Central memory CD8-positive, alpha-beta T cell (primary cell): ENCODE results near the gene SPECC1L.

ENCODE experiments used
- ATAC-seq: fragments of 150-1000 bp; cut with Tn5 transposase; replicated peaks from 2 replicates; pipeline ENCODE4 v1.10.0; 2022; ENCODE audit warnings: mild to moderate bottlenecking, moderate FRiP score, moderate number of reproducible peaks; ENCODE audit not compliant: poor library complexity, severe bottlenecking; ENCODE audit errors: extremely low read depth
- DNase-seq, 2 donors: peaks; one replicate each; pipeline ENCODE4 v3.0.0; 2021; ENCODE audit warnings: low spot score in 2 of 2
- H3K27ac Mint-ChIP-seq: one replicate; pipeline ENCODE4 v1.8.0; 2022; ENCODE audit warnings: low read depth, mild to moderate bottlenecking, moderate library complexity, mixed read lengths
- H3K27me3 Mint-ChIP-seq: one replicate; pipeline ENCODE4 v1.8.0; 2022; ENCODE audit warnings: mixed read lengths
- H3K36me3 Mint-ChIP-seq: one replicate; pipeline ENCODE4 v1.8.0; 2022; ENCODE audit warnings: mild to moderate bottlenecking, moderate library complexity, mixed read lengths; ENCODE audit not compliant: insufficient read depth
- H3K4me1 Mint-ChIP-seq: one replicate; pipeline ENCODE4 v1.8.0; 2022; ENCODE audit warnings: mixed read lengths
- H3K4me3 Mint-ChIP-seq: one replicate; pipeline ENCODE4 v1.8.0; 2022; ENCODE audit warnings: mild to moderate bottlenecking, moderate library complexity, mixed read lengths
- H3K9me3 Mint-ChIP-seq: one replicate; pipeline ENCODE4 v1.8.0; 2022; ENCODE audit warnings: mixed read lengths

The SPECC1L gene

DNA sequence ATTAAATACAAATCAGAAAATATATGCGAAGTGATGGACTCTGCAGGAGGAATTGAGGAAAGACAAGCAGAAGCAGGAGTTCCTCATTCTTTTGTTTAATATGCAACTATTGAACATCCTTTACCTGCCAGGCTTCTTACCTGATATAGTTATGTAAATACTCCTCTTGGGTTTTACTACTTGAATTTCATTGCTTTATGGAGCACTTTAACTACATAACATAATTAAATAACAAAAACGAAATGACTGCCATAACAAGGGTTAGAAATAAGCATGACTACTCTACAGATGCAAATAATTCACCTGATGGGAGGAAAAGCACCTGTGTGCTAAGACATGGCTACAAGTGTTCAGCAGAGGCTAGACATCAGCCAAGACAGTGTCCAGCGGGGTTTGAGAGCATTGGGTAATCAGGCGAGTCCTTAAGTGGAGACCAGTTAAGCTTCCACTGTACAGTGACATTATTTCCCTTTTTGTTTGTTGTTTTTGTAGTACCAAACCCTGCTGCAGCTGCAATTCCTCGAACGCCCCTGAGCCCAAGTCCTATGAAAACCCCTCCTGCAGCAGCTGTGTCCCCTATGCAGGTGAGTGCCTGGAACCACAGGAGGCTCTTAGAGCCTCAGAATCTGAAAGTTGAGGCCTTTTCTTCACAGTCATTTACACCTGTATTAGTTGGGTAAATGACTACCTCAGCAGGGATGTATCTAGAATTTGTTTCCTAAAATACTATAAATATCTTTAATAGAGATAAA is 67.4 kb downstream of the SPECC1L start:
- ATAC-seq, result no peak
- no peaks in the 10 kb centered on the region for H3K9me3 Mint-ChIP-seq
- no peak for DNase-seq
- no peaks in the 10 kb centered on the region for H3K27me3 Mint-ChIP-seq
- peaks cover 14% of the 10 kb centered on the region for H3K4me1 Mint-ChIP-seq
- no peak overlapping the region for H3K4me3 Mint-ChIP-seq
- peaks cover 39% of the 10 kb centered on the region for H3K36me3 Mint-ChIP-seq
- no peak overlapping the region for H3K27ac Mint-ChIP-seq

DNA sequence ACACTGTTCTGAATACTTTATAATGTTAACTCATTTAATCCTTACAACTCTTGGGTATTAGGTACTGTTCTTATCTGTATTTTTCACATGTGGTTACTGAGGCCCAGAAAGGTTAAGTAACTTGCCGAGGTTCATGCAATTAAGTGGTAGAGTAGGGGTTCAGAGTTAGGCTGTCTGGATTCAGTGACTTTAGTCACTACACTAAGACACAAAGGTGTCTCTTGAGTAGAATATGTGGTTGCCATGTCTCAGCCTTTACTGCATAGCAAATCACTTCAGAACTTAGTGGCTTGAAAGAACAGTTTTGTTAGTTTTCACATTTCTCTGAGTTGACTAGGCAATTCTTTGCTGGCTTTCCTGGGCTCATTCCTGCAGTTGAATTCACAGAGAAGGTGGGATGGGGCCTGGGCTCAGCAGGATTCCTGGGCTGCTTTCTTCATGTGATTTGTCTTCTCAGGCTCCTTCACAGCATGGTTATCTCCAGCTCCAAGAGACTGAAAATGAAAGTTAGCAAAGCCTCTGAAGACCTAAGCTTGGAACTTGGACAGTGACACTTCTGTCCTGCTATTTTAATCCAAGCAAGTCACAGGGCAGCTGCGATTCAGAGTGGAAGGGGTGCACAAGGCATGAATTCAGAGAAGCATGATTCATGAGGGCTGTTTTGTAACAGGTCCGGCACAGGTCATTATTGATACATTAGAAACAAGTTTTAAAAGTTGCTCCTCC is 68.3 kb downstream of the SPECC1L start:
- Mint-ChIP-seq H3K4me1 (peaks cover 14% of the 10 kb centered on the region), H3K9me3 (no peaks in the 10 kb centered on the region), H3K27ac (no peak overlapping the region), H3K4me3 (no peak overlapping the region), H3K36me3 (peaks cover 44% of the 10 kb centered on the region), H3K27me3 (no peaks in the 10 kb centered on the region)
- no peak for DNase-seq
- ATAC-seq, result no peak

DNA sequence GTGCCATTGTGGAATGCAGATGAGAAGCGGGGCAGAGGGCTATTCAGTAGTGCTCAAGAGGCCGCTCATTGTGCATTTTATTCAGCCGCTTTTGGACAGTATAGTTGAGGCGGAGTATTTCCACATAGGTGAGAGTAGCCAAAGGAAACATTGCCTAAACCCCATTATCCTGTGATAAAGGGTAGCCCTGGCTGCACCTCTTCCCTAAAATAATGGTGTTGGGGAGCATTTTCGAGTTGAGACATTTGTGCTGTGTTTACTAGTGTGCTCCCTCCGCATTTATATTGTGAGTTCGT is 68.8 kb downstream of the SPECC1L start:
- DNase-seq, result no peak
- peaks cover 43% of the 10 kb centered on the region for H3K36me3 Mint-ChIP-seq
- H3K27ac Mint-ChIP-seq, result no peak overlapping the region

DNA sequence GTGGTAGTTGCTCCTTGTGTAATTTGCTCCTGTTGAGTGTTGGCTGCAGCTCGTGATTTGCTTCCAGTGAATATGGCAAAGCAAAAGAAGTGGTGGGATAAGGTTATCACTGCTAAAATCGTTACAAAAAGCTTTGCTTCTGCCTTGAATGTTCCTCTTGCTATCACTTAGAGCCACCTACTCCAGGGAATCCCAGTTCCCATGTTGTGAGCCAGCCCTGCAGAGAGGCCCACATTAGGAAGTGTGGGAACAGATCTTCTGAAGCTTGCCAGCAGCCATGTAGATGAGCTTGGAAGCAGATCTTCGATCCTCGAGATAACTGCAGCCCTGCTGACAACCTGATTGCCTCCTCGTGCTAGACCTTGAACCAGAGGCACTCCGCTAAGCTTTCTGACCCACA is 71.0 kb downstream of the SPECC1L start:
- H3K9me3 Mint-ChIP-seq, result no peaks in the 10 kb centered on the region
- no peaks in the 10 kb centered on the region for H3K27me3 Mint-ChIP-seq
- H3K27ac Mint-ChIP-seq, result no peak overlapping the region
- ATAC-seq (no peak), DNase-seq (no peak)
- H3K4me1 Mint-ChIP-seq, result peaks cover 6% of the 10 kb centered on the region
- H3K4me3 Mint-ChIP-seq, result no peak overlapping the region
- peaks cover 44% of the 10 kb centered on the region for H3K36me3 Mint-ChIP-seq

More for the DNA sequence above, 68.8 kb downstream of the SPECC1L start:
- no peak for ATAC-seq
- H3K4me1 Mint-ChIP-seq, result peaks cover 14% of the 10 kb centered on the region
- H3K4me3 Mint-ChIP-seq, result no peak overlapping the region
- no peaks in the 10 kb centered on the region for H3K9me3 Mint-ChIP-seq
- no peaks in the 10 kb centered on the region for H3K27me3 Mint-ChIP-seq

DNA sequence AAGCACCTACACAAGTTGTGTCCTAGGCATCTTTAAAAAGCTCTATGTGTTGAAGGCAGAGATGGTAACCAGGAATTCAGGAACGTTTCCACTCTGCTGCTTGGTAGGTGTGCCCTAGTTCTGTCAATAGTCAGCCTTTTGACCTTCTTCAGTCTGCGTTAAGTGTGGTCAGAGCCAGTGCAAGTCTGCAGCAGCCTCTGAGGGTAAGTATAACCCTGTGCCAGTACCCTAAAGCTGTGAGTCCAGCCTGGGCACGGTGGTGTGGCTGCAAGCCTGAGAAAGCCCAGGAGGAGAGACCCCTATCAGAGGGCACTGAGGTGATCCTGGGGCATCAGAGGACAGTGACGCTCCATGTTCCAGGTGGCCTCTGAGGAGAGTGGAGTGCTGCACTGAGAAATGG is 80.0 kb downstream of the SPECC1L start:
- Mint-ChIP-seq H3K27me3 (no peaks in the 10 kb centered on the region), H3K36me3 (peaks cover 48% of the 10 kb centered on the region), H3K4me3 (no peak overlapping the region), H3K4me1 (no peaks in the 10 kb centered on the region), H3K27ac (no peak overlapping the region), H3K9me3 (no peaks in the 10 kb centered on the region)
- DNase-seq (no peak), ATAC-seq (no peak)

DNA sequence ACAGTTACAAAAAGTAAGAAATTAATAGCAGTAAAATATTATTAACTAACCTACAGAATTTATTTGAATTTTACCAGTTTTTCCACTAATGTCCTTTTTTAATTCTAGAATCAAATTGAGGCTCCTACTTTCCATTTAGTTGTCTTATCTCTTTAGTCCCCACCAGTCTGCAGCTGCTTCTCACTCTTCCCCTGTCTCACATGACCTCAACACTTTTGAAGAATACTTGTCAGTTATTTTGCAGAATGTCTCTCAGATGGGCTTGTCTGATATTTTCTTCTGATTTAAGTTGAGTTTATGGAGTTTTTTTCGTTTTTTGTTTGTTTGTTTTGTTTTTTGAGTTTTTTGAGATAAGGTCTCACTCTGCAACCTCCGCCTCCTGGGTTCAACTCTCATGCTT is 82.5 kb downstream of the SPECC1L start:
- Mint-ChIP-seq H3K36me3 (peaks cover 36% of the 10 kb centered on the region), H3K4me1 (no peaks in the 10 kb centered on the region), H3K27ac (no peak overlapping the region), H3K9me3 (no peaks in the 10 kb centered on the region), H3K4me3 (no peak overlapping the region), H3K27me3 (no peaks in the 10 kb centered on the region)
- DNase-seq, result no peak
- no peak for ATAC-seq

DNA sequence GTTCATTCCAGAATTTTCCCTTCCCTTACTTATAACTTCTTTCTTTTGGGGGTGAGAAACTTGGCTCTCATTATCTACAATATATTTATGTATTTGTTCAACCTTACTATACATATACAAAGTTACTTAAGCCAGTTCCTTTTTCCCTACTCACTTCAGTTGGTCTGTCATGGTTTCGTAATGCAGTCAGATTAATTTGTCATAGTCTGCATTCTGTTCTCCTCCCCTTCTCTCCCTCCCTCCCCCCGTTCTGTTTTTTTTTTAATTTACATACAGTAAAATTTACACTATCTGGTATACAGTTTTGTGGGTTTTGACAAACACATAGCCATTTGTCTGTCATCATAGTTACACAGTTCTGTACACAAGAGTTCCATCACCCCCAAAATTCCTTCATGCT is 84.9 kb downstream of the SPECC1L start:
- Mint-ChIP-seq H3K36me3 (peaks cover 31% of the 10 kb centered on the region), H3K27ac (no peak overlapping the region), H3K4me1 (peaks cover 12% of the 10 kb centered on the region), H3K9me3 (no peaks in the 10 kb centered on the region), H3K4me3 (no peak overlapping the region), H3K27me3 (no peaks in the 10 kb centered on the region)
- ATAC-seq (no peak), DNase-seq (no peak)

DNA sequence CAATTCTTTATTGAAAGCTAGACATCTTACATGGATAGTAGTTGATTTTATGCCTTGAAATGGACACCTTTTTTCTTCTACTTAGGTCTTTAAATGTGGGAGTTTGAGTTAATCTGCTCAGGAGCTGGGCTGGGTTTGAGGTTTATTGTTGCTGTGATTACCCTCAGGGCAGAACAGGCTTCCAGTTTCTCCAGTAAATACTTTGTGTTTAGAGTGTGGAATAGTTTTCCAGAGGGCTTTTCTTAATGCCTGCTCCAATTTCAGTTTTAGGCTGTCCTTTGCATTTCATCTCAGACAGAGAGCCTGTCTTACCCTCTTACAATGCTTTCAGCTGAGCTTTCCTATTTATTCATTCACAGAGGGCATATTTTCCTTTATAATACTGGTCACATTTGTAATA is 86.9 kb downstream of the SPECC1L start:
- DNase-seq, result no peak
- H3K9me3 Mint-ChIP-seq, result no peaks in the 10 kb centered on the region
- H3K4me3 Mint-ChIP-seq, result no peak overlapping the region
- no peak for ATAC-seq
- no peaks in the 10 kb centered on the region for H3K27me3 Mint-ChIP-seq
- peaks cover 31% of the 10 kb centered on the region for H3K36me3 Mint-ChIP-seq
- no peak overlapping the region for H3K27ac Mint-ChIP-seq
- peaks cover 12% of the 10 kb centered on the region for H3K4me1 Mint-ChIP-seq

DNA sequence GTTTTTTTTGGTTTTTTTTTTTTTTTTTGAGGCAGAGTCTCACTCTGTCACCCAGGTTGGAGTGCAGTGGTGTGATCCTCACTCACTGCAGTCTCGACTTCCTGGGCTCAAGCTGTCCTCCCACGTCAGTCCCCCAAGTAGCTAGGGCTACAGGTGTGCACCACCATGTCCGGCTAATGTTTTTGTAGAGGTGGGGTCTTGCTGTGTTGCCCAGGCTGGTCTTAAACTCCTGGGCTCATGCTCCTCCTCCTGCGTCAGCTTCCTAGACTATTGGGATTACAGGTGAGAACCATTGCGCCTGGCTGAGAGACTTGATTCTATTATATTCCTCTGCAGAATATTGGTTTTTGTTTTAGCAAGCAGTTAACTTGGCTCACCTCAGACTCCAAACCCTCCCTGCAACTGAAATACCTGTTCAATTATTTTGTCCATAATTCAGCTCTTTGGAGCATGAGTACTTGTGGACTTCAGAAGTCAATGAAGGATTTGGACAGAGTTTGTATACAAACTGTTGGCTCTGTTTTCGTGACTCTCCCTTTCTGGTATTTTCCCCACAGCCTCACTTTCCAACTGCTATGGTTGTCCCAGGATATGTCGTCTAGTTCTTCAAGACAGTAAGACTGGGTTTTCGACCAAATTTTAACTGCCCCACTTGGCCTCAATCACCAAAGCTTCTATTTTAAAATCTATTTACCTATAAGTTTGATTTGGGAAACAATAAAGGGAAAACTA is 87.6 kb downstream of the SPECC1L start:
- Mint-ChIP-seq H3K4me3 (no peak overlapping the region), H3K27ac (no peak overlapping the region), H3K27me3 (no peaks in the 10 kb centered on the region), H3K36me3 (peaks cover 30% of the 10 kb centered on the region), H3K9me3 (no peaks in the 10 kb centered on the region), H3K4me1 (peaks cover 12% of the 10 kb centered on the region)
- no peak for ATAC-seq
- DNase-seq, result no peak

DNA sequence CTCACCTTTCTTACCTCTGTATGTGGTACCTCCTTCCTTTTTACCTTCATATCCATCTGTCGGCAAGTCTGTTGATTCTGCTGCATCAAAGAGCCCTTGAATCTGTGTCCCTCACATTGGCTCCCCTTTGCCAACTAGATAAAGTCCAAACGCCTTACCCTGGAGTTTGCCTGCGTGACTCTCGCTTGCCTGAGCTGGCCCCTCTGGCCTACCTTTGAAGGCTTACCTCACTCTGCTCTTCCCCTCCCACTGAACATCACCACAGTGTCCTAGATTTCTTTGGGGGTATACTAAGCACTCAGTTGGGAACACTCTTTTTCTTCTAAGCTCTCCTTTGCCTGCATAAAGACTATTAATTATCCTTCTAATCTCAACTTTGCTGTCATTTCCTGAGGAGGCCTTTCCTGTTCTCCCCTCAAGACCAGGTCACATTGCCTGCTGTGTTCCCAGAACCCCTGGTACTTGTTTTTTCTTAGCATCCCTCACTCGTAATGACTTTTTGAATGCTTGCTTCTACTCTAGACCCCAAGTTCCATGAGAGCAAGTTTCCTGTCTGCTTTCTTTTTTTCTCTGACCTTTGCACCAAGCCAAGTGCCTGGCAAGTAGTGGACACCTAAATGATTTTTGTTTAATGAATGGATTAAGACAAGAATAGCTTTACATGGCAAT is 89.0 kb downstream of the SPECC1L start:
- ATAC-seq (no peak), DNase-seq (no peak)
- Mint-ChIP-seq H3K4me3 (no peak overlapping the region), H3K4me1 (peaks cover 12% of the 10 kb centered on the region), H3K36me3 (peaks cover 24% of the 10 kb centered on the region), H3K27ac (peak overlapping the region; percentile 76), H3K9me3 (no peaks in the 10 kb centered on the region), H3K27me3 (no peaks in the 10 kb centered on the region)

DNA sequence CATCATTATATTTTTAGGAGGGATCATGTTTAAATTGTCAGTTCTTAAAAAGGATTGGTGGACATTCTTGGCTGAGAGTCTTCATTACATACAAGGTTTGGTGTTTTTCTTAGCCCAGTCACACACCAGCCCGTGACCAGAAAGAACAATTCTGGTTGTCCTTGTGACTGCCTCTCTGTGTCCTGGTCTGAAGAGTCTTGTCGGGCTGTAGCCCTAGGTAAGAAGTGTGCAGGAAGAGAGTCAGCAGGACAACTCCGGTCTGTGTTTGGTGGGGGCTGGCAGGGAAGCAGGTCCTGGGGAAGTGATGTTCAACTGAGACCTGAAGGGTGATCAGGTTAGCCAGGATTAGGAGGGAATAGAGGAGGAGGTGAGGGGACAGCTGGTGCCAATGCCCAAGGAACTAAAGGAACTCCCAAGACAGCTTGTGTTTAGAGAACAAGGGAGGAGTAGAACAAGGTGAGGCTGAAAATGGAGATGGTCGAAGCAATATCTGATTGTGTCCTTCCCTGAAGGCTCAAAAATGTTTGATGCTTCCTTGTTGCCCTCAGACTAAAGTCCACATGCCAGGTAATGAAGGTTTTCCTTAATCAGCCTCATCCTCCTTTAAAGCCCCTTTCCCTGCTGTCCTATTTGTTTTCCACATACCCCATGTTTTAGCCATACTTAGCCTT is 91.5 kb downstream of the SPECC1L start:
- Mint-ChIP-seq H3K36me3 (peaks cover 35% of the 10 kb centered on the region), H3K4me1 (peaks cover 12% of the 10 kb centered on the region), H3K27me3 (no peaks in the 10 kb centered on the region), H3K9me3 (no peaks in the 10 kb centered on the region), H3K27ac (peak overlapping the region; percentile 75), H3K4me3 (no peak overlapping the region)
- DNase-seq (no peak), ATAC-seq (no peak)

DNA sequence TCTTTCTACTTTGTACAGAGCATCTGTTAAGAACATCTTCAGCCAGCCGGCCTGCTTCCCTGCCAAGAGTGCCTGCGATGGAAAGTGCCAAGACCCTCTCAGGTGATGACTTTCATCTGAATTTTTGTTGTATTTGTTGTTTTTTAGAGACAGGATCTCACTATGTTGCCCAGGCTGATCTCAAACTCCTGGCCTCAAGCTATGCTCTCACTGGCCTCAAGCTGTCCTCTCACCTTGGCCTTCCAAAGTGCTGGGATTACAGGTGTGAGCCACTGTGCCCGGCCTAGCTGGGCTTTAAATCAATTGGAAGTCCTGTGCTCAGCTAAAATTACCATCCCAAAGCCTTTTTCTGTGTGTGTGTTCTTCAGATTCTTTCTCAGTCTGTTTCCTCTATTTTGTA is 92.6 kb downstream of the SPECC1L start:
- Mint-ChIP-seq H3K27me3 (no peaks in the 10 kb centered on the region), H3K9me3 (no peaks in the 10 kb centered on the region), H3K27ac (no peak overlapping the region), H3K36me3 (peaks cover 36% of the 10 kb centered on the region), H3K4me3 (no peak overlapping the region), H3K4me1 (peaks cover 12% of the 10 kb centered on the region)
- DNase-seq, result no peak
- ATAC-seq, result no peak
